HL-60 (cell line): Measurements from ENCODE around the gene MTHFSD.

Experiments
- DNase-seq, 2 experiments: peaks; one replicate each; pipeline ENCODE4 v3.0.0-alpha.2; 2010 to 2020; ENCODE audit warnings: low read depth in 1 of 2, low spot score in 1 of 2
- H3K27ac ChIP-seq: fragments of 250-450 bp; sonication (Bioruptor Pico); replicated peaks from 2 replicates; pipeline ENCODE4 v1.5.1; 2020; ENCODE audit warnings: mild to moderate bottlenecking, moderate library complexity
- H3K27me3 ChIP-seq: fragments of 250-450 bp; sonication (Bioruptor Pico); 2 replicates; pipeline ENCODE4 v1.5.1; 2021; ENCODE audit warnings: mild to moderate bottlenecking, moderate library complexity; ENCODE audit not compliant: insufficient read depth, poor library complexity, severe bottlenecking
- H3K4me3 ChIP-seq: replicated peaks from 2 replicates; pipeline ENCODE4 v1.5.1; 2011; ENCODE audit warnings: mild to moderate bottlenecking, control low read depth, low read length; ENCODE audit not compliant: insufficient read depth
- CTCF ChIP-seq: IDR thresholded peaks from one replicate; pipeline ENCODE4 v1.5.1; 2011; ENCODE audit warnings: low read length, control low read depth, inconsistent platforms; ENCODE audit not compliant: insufficient read depth
- GABPA ChIP-seq: IDR thresholded peaks from 2 replicates; pipeline ENCODE4 v1.6.1; 2012; ENCODE audit warnings: low read depth
- POLR2AphosphoS5 ChIP-seq: IDR thresholded peaks from 2 replicates; pipeline ENCODE4 v1.6.1; 2012; ENCODE audit warnings: low read depth
- REST ChIP-seq: IDR thresholded peaks from 2 replicates; pipeline ENCODE4 v1.6.1; 2012; ENCODE audit warnings: low read depth; ENCODE audit not compliant: insufficient replicate concordance
- SPI1 ChIP-seq: IDR thresholded peaks from 2 replicates; pipeline ENCODE4 v1.6.1; 2012; ENCODE audit warnings: low read depth, mild to moderate bottlenecking, borderline replicate concordance

MTHFSD gene

GRCh38 chr16:86494565-86495356 lies 60.3 kb downstream of the MTHFSD start:
- no peak for TF ChIP-seq POLR2AphosphoS5
- H3K4me3 ChIP-seq, result no peak overlapping the region
- H3K27me3 ChIP-seq, result no peaks in the 10 kb centered on the region
- no peak for DNase-seq
- H3K27ac ChIP-seq, result no peak overlapping the region

- no peak for DNase-seq
- Histone ChIP-seq H3K27me3 (no peaks in the 10 kb centered on the region), H3K27ac (no peak overlapping the region), H3K4me3 (no peak overlapping the region)
- TF ChIP-seq POLR2AphosphoS5, result no peak
- TF ChIP-seq GABPA, result no peak
- no peak for TF ChIP-seq REST
- no peak for TF ChIP-seq CTCF
- no peak for TF ChIP-seq SPI1
Measured at GRCh38 chr16:86494039-86494564, 60.9 kb downstream of the MTHFSD start.

- no peak overlapping the region for H3K4me3 ChIP-seq
- TF ChIP-seq SPI1 (no peak), CTCF (no peak), REST (no peak), POLR2AphosphoS5 (no peak), GABPA (no peak)
Measured at GRCh38 chr16:86492961-86493629, 61.9 kb downstream of the MTHFSD start.

GRCh38 chr16:86492267-86492960 lies 62.6 kb downstream of the MTHFSD start:
- DNase-seq, result no peak
- Histone ChIP-seq H3K4me3 (no peak overlapping the region), H3K27ac (no peak overlapping the region), H3K27me3 (no peaks in the 10 kb centered on the region)
- TF ChIP-seq REST (no peak), CTCF (no peak), GABPA (no peak), SPI1 (no peak), POLR2AphosphoS5 (no peak)

More at GRCh38 chr16:86492961-86493629, 61.9 kb downstream of the MTHFSD start:
- no peaks in the 10 kb centered on the region for H3K27me3 ChIP-seq
- H3K27ac ChIP-seq, result no peak overlapping the region
- no peak for DNase-seq
